Stimulated activated naive CD8-positive, alpha-beta T cell treated with anti-CD3 and anti-CD28 coated beads, Interleukin-15, Interleukin-2, amounts not matched to agents 100 U/mL and 50 U/mL, for 24 hours (primary cell): ENCODE results near the gene LTBP1.

Source experiments
- ATAC-seq: fragments of 150-1000 bp; cut with Tn5 transposase; one replicate; pipeline ENCODE4 v1.10.0; 2021
- DNase-seq: peaks from one replicate; pipeline ENCODE4 v3.0.0; 2021

LTBP1 gene

DNA sequence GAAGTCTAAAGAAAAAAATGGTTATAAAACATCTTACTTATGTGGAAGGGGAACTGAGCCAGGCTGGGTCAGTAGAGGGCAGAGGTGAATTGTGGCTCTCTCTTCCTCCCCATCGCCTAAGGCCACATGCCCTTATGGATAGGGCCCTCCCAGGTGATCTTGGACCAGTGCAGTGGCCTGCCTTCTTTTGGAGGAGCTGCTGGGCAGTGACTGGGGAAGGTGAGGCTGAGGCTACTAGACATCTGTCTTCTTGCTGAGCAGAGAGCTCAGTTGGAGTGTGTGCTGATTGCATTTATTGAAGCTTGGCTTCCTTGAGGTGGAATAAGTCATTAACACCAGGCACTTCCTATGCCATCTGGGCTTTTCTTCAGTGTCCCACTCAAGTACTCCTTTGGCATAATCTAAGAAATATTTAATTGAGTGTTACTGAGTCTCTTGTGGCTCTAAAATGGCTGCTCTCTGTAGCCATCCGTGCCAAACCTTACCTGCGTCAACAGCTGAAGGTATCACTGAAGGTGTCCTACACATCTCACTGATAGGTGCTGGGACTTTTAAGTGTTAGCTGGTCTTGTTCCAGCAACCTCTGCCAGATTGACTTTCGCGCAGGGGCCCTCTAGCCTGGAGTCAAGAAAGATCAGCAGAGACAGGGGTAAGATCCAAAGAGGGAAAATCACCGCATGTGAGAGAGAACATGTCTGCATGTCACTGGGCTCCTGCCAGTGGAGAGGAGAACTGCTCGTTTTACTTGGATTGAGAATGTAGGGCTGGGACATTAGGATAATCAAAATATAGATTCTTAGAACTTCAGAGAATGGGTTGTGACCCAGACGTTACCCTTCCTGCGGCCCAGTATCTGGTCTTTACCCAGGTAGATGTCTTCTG, 256.1 kb downstream of the LTBP1 start:
- ATAC-seq (no peak), DNase-seq (no peak)

DNA sequence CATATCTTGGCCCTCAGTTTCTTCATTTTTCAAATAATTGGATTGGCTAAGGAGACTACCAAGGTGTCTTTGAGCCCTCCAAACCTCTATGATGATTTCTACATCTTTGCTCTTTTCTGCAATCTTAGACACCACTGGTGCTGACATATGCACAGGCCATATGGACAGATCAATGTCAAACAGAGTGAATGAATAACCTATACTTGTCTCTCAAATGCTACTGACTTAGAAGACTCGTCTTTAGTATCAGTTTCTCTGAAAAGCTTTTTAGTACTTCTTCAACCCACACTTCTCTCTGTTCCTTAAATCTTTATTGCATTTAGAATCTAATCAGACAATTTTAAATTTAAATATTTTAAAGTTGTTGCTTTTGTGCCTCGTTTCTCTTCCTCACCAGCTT, 258.2 kb downstream of the LTBP1 start:
- no peak for ATAC-seq
- DNase-seq, result no peak

DNA sequence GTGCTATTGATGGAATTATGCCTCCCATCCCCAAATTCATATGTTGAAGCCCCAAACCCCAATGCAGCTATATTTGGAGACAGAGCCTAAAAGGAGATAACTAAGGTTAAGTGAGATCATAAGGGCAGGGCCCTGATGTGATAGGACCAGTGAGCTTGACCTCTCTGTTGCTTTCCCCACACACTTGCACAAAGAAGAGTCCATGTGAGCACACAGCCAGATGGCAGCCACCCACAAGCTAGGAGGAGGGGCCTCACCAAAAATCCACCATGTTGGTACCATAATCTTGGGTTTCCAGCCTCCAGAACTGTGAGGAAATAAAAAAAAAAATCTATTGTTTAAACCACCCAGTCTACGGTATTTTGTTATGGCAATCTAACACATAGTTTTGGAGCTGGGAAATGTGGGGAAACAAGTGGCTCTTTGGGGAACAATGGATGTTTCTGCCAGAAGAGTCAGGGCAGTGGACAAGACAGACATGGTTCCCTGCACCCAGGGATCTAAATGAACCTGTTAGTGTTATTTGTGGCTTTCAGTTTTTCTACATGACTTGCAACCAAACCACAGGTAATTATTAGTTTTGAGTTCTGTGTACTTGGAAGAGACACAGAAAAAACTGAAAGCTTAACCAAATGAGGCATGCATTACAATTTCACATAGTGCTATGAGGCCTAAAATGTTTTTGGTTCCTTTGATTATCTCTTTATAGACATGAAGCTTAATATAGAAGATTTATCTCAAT, 259.1 kb downstream of the LTBP1 start:
- no peak for ATAC-seq

GRCh38 chr2:33207151-33207740, 260.5 kb downstream of the LTBP1 start:
- DNase-seq (no peak), ATAC-seq (no peak)

More for the DNA sequence above, 259.1 kb downstream of the LTBP1 start:
- no peak for DNase-seq

DNA sequence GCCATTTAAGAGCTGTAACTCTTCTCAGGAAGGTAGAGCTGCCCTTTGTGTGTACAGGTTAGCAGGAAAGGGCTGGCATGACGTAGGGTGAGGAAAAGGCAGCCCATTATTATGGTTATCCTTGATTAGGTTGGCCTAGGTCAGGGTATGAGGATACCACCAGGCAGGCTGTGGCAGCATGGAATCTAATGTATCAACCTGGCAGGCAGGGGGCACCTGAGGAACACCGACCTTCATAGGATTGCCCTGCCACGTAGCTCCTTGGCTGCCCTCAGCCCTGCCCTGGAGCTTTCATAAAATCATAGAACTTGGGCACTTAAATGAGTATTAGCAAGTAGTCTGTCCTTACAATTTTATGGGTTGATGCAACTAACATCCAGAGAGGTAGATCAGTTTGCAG, 261.6 kb downstream of the LTBP1 start:
- DNase-seq (no peak), ATAC-seq (no peak)

DNA sequence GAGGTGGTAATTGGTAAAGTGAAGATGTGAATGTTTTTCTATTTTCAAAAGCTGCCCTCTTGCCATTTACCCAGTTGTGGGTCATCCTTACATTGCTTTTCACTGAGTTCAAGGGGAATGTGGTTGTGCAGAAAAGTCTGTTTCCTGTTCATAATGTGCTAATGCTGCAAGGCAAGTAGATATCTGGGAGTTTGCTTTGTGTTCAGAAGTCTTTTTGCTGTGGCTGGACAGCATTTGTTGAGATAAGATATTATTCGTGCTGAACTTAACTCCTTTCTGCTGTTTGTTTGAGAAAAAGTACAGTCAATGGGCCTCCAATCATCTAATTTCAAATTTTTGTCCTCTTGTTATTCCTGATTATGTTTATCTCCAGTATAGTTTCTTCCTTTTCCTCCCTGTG, 263.2 kb downstream of the LTBP1 start:
- DNase-seq, result no peak

DNA sequence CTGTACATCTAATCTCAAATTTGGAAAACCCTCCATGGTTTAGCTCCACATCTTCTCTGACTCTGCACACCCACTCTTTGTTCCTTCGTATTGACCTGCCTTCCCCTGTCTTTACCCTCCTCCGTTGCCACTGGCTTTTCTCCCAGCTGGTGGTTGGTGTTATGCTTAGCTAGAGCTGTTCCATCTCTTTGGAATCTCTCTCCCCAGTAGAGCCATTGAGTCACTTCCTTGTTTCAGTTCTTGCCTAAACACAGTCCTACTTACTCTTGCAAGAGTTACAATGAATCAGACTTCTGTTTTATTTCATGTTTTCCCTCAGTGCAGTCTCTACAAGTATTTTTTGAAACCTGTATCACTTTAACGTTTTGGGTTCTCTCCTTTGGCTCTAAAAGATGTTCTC, 263.9 kb downstream of the LTBP1 start:
- no peak for ATAC-seq
- no peak for DNase-seq

More for the DNA sequence above, 263.2 kb downstream of the LTBP1 start:
- ATAC-seq, result no peak

DNA sequence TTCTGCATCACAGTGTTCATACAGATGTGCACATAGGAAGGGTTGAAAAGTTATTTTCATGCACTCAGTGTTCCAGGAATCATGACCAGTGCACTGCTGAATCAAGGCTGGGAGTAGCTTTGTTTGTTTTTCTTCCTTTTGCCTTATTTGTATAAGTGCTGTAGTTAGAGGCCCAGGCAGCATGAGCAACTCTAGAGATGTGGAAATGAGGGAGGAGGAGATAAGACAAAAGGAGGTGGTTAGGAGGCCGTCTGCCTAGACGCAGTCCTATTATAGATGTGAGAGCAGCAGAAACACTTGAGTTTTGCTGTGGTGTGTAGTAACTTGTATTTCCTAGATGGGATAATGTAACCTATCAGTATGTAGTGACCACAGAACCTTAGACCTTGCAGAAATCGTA, 265.4 kb downstream of the LTBP1 start:
- no peak for DNase-seq
- no peak for ATAC-seq

GRCh38 chr2:33213244-33213643, 266.5 kb downstream of the LTBP1 start:
- no peak for DNase-seq
- no peak for ATAC-seq

DNA sequence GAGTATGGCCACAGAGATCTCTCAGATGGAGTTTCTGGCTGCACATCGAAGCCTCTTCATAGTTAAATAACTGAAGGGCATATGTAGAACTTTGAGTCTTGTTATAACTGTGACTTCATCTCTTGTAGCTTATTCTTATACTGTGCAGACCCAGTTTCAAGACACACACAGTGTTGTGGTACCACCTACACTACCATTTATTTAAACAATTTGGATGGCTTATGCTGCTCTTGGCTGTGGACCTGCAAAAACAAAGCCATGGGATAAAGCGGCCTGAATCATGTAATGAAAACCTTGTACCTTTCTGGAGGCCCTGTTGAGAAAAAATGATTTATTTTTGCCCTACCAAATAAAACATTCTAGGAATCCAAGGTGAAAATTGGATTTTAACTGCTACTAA, 266.9 kb downstream of the LTBP1 start:
- DNase-seq, result no peak
- no peak for ATAC-seq

- DNase-seq, result no peak
- peak; percentile 46 for ATAC-seq
These were observed 267.7 kb downstream of the LTBP1 start for GRCh38 chr2:33214436-33214835.

- DNase-seq, result no peak
- ATAC-seq, result no peak
These were observed 268.1 kb downstream of the LTBP1 start for GRCh38 chr2:33214857-33215256.

GRCh38 chr2:33215299-33215698, 268.5 kb downstream of the LTBP1 start:
- DNase-seq (no peak), ATAC-seq (no peak)

DNA sequence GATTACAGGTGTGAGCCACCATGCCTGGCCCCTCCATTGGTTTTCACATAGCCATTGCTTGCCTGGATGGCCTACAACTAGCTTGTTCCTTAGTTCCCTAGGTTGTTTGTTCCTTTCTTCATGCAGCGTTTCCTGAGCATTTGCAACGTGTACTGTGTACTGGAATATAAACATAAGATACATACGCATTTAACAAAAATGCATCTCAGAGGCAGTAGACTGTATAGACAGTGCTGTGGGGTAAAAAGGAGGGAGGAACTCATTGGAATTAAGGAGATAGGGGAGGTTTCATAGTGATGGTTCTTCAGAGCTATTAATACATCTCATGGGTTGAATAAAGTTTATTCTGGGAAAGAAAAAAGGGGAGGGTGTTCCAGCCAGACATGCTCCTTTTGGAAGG, 269.2 kb downstream of the LTBP1 start:
- DNase-seq (no peak), ATAC-seq (no peak)

- no peak for DNase-seq
- no peak for ATAC-seq
These were observed 269.9 kb downstream of the LTBP1 start for GRCh38 chr2:33216508-33217182.

DNA sequence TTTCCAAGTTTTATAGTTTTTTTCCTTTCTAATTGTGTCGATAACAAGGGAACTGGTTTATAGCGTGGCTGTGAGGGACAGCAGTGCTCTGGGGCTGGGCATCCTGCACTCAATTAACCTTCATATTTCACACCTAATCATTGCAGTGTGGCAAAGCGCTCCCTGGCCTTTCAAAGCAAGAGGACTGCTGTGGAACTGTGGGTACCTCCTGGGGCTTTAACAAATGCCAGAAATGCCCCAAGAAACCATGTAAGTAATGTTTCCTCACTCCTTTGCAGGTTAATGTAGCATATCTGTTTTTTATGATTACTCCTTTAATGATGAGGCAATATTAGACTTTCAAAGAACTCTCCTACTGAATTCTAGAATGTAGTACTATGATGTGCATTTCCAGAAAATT, 270.7 kb downstream of the LTBP1 start:
- DNase-seq (no peak), ATAC-seq (no peak)

- no peak for ATAC-seq
- no peak for DNase-seq
These were observed 272.4 kb downstream of the LTBP1 start for GRCh38 chr2:33219114-33219513.

GRCh38 chr2:33219850-33220275, 273.1 kb downstream of the LTBP1 start:
- no peak for ATAC-seq
- no peak for DNase-seq

DNA sequence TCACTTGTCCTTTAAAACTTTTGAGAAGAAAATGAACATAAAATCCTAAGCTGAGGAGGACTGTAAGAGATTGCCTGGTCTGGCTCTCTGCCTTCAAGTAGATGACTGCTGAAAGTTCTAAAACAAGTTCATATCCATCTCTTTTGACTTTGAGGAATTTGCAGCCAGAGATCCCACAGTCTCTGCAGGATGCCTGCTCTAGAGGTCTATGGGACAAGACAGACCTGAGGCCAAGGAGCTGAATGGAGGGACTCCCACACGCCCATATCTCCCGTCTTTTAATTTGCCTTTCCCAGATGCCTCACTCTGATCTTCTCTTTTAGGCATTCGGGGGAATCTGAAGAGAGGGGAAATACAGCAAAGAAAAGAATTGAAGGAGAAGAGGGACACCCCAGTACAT, 273.8 kb downstream of the LTBP1 start:
- no peak for DNase-seq
- no peak for ATAC-seq

DNA sequence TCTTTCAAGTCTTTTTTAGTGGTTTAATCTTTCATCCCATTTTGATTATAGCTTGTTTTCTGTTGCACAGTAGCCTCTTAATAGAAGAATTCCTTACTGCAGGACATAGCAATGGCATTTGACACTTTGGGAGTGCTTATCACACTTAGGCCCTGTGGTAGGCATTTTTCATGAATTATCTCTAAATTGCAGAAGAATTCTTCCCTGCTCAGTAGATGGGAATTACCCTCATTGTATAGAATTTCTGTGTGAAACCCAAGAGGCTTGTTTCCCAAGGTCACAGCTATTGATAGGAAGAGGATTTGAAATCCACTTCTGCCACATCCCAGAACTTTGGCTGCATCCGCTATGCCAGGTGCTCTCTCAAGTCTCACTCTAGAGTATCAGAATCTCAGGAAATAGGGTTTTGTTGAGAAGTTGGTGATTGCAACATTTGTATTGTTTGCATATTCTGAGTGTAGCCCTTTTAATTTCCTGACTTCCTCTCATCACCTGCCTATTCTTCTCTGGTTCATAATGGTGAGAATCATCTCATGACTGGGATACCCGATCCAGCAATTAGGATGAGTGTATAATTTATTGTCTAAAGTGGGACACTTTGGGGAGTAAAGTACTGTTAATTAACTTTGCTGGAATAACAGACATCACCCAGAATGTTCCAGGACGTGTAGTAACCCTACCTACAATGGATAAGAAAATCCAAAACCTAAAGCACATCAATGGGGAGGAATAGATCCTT, 274.5 kb downstream of the LTBP1 start:
- no peak for DNase-seq
- no peak for ATAC-seq

GRCh38 chr2:33222309-33222708, 275.6 kb downstream of the LTBP1 start:
- ATAC-seq (no peak), DNase-seq (no peak)

DNA sequence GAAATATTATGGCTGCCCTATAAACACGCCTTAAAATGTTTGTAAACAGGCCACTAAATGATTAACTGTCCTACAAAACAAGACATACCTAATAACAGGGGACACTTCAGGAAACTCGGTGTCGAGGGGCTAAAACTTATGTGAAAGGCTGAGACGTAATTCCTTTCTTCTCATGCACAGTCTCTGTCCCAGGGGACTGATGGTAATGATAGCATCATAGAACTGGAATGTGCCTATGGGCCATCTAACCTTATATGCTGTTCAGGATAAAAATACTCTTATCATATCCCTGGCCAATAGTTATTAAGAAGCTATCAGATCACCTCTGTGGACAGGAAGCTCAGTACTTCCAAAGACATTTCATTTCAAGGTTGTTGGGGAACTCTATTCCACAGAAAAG, 277.1 kb downstream of the LTBP1 start:
- ATAC-seq, result no peak

More for the DNA sequence above, 277.1 kb downstream of the LTBP1 start:
- DNase-seq, result no peak
